CD4-positive, alpha-beta T cell treated with Interleukin-1 beta for 1 hour (primary cell): Measurements from ENCODE around the gene DUSP7.

ENCODE experiments used
- DNase-seq, 2 donors: peaks; one replicate each; pipeline ENCODE4 v3.0.0-alpha.2; 2020 to 2022

DUSP7 gene

GRCh38 chr3:52067046-52067445 lies 10.7 kb upstream of the DUSP7 start:
- no peak for DNase-seq

DNA sequence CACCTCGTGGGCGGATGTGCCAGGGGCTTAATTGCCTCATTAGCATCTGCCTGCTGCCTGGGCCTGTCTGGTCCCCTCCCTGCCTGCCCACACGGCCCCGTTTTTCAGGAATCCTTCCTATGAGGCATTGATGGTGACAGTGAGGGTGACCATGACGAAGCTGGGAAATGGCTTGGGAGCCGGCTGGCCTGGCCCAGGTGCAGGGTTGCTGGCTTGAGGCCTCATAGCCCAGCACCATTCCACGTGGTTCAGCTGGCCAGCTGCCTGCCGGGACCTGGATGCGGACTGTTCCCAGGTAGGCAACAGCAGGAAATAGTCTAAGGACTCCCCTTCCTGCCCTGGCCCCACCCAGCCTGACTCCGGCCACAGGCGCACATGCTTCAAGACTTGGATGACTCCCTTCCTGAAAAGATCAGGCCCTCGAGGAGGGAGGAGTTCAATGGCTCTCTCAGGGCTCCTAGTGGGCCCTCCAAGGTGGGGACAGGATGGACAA lies 8.9 kb upstream of the DUSP7 start:
- DNase-seq: no peak

DNA sequence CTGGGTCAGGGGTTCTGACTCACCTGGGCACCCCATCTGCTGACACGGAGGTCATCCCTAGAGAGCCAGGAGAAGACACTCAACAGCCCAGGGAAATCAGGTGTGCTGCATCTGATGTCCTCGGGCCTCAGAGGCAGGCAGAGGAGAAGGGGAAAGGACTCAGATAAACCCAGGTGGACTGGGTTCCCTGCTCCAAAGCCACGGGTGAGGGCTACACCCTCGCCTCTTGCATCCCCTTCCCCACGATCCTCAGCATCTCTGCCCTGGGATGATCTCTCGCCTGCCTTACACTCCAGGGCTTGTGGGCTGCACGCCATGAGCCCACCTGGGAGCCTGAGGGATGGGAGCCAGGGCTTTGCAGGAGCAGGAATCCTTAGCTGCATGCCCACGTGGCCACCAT lies 8.2 kb upstream of the DUSP7 start:
- no peak for DNase-seq

DNA sequence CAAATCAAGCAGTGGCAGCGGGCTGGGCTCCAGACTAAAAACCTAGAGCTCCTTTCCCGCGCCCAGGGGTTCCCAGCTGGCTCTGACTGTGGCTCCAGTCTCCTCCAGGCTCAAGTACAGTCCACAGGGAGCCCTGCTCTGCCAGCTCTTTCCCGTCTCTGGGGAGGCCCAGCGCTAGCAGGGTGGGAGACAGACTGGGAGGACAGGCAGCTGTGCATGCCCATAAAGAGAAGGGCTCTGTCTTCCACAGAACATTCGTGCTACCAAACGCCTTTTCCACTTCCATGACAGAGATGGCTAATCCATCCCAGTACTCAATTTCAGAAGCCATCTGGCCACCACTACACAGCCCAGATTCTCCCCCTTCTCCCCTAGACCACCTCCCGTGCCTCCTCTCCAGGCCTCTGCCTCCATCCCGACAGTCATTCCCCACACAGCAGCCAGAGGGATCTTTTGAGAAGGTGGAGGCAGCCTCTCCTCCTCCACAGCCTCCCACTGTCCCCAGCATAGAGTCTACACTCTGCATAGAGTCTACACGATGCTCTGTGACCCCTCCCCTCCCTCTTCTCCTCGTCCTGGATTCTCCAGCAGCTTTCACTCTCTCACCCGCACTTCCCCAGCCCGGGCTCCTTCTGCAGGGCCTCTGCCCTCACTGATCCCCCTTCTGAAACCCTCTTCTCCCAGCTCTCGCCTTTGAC lies 6.8 kb upstream of the DUSP7 start:
- no peak for DNase-seq

DNA sequence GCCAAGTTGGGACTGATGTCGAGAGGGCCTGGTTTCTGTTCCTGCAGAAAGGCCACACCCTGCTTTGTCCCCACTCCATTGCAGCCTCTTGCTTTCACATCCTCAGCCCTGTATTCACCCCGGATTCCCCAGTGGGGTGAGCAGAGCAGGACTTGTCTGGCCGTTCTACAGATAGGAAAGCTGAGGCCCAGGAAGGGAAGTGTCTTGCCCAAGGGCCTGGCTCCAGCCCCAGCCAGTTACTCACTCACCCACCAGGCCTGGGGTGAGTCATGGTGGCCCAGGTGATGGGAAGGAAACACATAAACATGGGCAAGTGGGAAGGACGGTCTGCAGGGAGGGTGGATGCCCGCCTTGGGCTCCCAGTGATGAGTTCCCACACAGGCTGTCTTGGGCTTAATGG lies 6.1 kb upstream of the DUSP7 start:
- DNase-seq: peak; percentile 19 to 83

DNA sequence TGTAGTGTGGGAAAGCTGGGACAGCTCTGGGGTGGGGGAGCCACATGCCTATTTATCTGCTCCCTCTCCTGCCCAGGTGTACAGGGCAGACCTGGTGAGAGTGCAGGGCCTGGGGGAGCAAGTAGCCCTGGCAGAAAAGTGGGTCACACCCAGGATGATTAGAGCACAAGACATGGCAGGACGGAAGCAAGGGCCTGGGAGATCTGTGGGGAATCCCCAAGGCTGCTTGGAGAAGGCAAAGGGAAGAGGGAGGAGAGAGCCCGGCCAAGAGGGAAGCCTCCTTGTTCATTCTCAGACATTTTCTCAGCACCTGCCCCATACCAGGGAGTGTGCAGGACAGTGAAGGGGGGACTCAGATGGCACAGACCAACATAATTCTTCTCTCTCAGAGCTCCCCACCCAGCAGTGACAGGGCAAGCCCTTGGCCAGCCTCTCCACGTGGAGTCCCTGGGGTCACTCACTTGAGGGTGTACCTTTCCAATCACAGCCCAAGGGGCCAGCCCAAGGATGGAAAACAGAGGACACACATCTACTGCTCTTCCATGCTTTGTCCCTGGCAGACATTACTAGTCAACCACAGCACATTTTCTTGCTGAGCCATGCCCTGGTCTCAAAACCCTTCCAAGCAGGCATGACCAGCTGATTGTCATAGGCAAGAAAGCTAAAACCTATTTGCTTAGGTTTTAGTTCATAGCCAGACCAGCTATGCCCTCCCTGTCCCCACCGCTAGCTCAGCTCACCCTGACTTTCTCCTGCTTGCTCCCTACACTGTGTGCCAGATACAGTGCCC lies 4.9 kb upstream of the DUSP7 start:
- DNase-seq: no peak

- DNase-seq: no peak
Observed at GRCh38 chr3:52059781-52060180, 3.4 kb upstream of the DUSP7 start.

DNA sequence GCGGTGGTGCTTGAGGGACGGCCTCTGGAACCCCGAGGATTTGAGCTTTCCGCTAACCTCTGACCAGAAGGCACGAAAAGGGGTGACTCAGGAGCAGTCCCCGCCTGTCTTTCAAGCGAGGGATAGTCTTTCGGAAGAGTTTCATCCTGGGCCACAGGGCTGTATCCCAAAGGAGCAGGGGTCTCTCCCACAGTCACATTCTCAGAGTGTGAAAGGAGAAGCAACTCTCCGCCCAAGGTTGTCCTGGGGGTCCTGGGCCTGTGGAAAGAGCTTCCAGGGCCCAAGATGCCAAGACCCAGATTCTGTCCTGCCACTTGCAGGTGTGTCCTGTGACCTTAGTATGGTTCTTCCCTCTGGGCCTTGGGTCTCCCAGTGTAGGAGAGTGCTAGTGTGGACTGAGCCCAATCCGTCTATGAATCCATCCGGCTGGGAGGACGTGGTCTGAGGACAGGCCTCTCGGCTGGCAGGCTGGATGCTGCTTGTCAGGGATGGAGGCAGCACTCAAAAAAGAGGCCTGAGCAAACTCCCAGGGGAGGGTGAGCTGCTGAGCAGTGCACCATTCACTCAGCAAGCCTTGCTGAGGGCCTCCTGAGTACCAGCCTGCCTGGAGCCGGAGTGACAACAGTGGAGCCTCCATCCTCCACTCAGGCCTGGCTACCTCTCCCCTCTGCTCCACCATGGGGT lies 1.6 kb upstream of the DUSP7 start:
- no peak for DNase-seq

DNA sequence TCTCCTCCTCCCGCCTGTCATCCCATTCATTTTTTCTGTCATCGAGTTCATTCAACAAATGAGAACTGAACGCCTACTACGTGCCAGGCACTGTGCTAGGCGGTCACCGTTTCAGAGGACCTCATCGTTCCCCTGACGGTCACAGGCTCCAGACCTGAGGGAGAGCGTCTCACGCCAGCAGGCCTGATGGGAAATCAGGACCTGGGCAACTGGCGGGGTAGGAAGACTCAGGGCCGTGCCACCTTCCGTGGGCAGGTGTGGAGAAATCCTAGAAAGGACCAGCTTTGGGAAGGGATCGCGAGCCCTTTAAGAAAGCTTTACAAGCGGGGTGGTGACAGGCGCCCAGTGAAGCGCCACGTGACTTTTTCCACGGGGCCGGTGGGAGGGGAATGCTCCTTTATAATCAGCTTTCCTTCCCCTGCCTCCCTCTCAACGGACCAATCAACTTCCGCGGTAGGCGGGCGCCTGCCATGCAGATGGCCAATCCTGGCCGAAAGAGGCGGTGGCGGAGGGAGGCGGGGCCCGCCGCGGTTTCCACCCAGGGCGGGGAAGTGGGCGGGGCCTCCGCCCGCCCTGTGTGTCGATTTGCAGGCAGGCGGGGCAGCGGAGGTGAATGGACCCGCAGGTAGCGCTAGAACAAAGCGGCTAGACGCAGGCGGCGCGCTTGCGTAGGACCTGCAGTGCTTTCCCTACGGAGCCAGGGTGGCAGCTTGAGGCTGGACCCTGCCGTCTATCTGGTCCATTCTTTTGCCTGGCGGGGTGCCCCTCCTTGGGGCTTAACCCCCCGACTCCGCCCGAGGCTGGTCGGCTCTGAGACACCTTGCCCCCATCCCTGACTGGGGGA lies 819 bp upstream of the DUSP7 start:
- DNase-seq: peak; percentile 99 to 100

GRCh38 chr3:52055537-52056351 lies 627 bp downstream of the DUSP7 start:
- DNase-seq: peak in 1 of 2 donors; percentile 39

DNA sequence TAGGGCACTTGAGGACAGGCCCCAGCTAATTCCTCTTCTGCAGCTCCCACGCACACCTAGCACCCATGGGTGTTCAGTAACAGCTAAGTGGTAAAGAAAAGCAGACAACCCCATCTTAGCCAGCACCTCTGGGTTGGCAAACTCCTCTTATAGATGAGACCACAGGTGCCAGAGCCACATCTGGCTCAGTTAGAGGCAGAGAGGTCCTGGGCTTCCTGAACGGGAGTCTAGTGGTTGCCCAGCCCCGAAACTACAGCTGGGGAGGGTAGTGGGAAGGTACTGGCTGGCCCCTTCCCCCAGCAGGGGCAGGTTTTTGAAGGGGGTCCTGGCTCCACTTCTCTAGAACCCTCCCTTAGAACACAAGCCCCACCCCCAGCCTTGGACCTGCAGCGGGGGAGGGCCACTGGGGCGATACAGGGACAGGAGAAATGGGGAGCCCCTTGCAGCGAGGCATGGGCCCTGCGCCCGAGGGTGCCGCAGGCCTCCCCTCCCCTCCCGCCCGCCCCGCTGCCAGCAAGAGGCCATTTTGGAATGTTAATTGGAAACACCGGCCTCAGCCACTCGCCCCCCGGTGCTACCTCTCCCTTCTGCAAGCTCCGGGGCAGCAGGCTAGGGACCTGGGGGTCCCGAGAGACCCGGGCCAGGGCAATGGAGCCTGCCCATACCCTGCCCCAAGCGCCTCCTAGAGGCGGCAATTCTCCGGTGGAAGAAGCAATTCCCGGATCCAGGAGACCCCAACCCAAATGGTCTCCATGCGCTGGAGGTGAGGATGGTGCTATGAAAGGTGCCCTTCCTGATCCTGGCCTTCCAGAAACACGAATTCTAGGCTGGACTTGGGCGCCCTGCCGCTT lies 1.5 kb downstream of the DUSP7 start:
- no peak for DNase-seq

DNA sequence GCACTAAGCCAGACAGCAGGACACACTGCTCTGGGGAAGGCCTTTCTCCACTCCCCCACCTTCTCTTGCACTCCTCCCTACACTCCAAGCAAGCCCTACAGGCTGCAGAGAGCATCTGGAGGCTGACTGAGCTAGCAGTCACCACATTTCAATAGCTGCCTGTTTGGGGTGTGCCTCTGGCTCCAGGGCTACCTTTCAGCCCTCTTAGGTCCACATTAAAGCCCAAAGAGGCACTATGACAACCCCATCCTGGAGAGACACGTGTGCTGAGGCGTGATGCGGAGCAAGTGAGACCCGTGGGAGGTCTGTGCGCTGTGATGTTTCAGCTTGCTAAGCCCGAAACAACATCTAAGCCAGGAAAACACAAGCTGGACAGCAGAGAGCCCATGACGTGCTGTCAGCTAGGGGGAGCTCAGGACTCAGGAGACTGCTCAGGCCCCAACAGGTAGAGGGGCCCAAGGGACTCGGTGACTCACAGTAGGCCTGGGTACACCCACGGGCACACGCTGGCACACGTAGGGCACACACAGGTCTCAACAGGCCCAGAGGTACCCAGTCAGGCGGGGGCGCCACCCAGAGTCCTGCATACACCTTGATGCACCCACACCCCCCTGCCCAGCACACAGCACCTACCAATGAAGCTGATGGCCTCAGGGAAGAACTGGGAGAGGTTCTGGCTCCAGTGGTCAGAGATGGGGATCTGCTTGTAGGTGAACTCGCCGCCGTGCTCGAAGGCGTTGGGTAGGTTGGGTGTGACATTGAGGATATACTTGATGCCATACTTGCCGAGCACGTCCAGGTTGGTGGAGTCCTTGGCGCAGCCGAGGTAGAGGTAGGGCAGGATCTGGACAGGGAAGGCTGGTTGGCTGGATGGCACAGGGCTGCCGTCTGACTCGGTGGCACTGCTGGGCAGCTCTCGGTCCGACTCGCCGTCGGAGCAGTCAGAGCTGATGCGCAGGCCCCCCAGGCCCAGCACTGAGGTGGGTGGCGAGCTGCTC lies 2.8 kb downstream of the DUSP7 start:
- no peak for DNase-seq

DNA sequence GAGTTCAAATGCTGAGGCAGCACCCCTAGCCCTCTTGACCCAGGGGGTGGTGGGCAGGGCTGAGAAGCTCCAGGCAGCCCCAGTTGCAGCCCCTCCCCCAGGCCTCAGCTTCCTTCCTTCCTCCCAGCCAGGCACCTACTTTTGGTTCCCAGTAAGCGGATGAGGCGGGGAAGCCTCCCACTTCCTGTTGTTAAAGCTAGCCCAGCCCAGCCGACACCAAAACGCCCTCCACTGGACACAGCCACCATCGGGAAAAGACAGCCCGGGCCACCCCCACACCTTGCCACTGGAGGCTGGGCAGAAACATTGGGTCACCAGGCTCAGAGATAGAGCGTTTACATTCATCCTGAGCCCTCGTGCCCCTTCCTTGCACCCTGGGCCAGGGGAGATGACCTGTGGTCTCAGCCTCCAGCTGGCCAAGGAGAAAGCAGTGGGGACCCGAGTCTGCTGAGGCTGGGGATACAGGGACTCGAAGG lies 3.5 kb downstream of the DUSP7 start:
- DNase-seq: peak; percentile 52 to 58

GRCh38 chr3:52051444-52051843 lies 4.9 kb downstream of the DUSP7 start:
- no peak for DNase-seq

- DNase-seq: no peak
Observed at GRCh38 chr3:52050571-52050970, 5.8 kb downstream of the DUSP7 start.

- DNase-seq: no peak
Observed at GRCh38 chr3:52049503-52049902, 6.9 kb downstream of the DUSP7 start.

GRCh38 chr3:52047295-52047960 lies 8.9 kb downstream of the DUSP7 start:
- DNase-seq: no peak

- no peak for DNase-seq
Observed at GRCh38 chr3:52046902-52047239, 9.5 kb downstream of the DUSP7 start.
